ENCODE results near the gene MYO10. TPM values are rescaled to one million over a fixed set of nuclear protein-coding genes. Genes with fewer than 3 reads are reported as not detected.

The MYO10 gene
- total and polyA plus RNA-seq, 4 donors = 27.9 to 77.7 (median 41.8) TPM

GRCh38 chr5:16858151-16858550 is 77.9 kb downstream of the MYO10 start:
- H3K4me3 ChIP-seq (ENCODE audit: low read depth, low read length) = no peak overlapping the region
- no peak overlapping the region for H3K27ac ChIP-seq (ENCODE audit: low read depth, low read length)
- WGBS (ENCODE audit: insufficient coverage) = 80% methylated on average over 1 of the region's 6 CpGs

GRCh38 chr5:16857635-16858034 is 78.5 kb downstream of the MYO10 start:
- Histone ChIP-seq H3K9me3 (ENCODE audit: control insufficient read depth, insufficient read depth, low read length) (no peaks in the 10 kb centered on the region), H3K4me1 (ENCODE audit: control insufficient read depth, insufficient read depth, low read length) (no peaks in the 10 kb centered on the region), H3K36me3 (ENCODE audit: control insufficient read depth, insufficient read depth, low read length) (no peaks in the 10 kb centered on the region), H3K27me3 (ENCODE audit: control insufficient read depth, insufficient read depth, low read length) (no peaks in the 10 kb centered on the region), H3K4me3 (ENCODE audit: low read depth, low read length) (no peak overlapping the region), H3K27ac (ENCODE audit: low read depth, low read length) (no peak overlapping the region)
- 85% methylated on average over 3 of the region's 4 CpGs for WGBS (ENCODE audit: insufficient coverage)
- DNase-seq (ENCODE audit: low read depth in 4 of 6, low spot score in 6 of 6) = no peak

More at GRCh38 chr5:16858151-16858550, 77.9 kb downstream of the MYO10 start:
- no peaks in the 10 kb centered on the region for H3K4me1 ChIP-seq (ENCODE audit: control insufficient read depth, insufficient read depth, low read length)
- H3K36me3 ChIP-seq (ENCODE audit: control insufficient read depth, insufficient read depth, low read length) = no peaks in the 10 kb centered on the region
- no peaks in the 10 kb centered on the region for H3K9me3 ChIP-seq (ENCODE audit: control insufficient read depth, insufficient read depth, low read length)
- peak in 1 of 6 donors; percentile 23 for DNase-seq (ENCODE audit: low read depth in 4 of 6, low spot score in 6 of 6)
- no peaks in the 10 kb centered on the region for H3K27me3 ChIP-seq (ENCODE audit: control insufficient read depth, insufficient read depth, low read length)

- H3K9me3 ChIP-seq (ENCODE audit: control insufficient read depth, insufficient read depth, low read length) = no peaks in the 10 kb centered on the region
- no peak overlapping the region for H3K4me3 ChIP-seq (ENCODE audit: low read depth, low read length)
- H3K27ac ChIP-seq (ENCODE audit: low read depth, low read length) = no peak overlapping the region
- no peaks in the 10 kb centered on the region for H3K4me1 ChIP-seq (ENCODE audit: control insufficient read depth, insufficient read depth, low read length)
- no peaks in the 10 kb centered on the region for H3K36me3 ChIP-seq (ENCODE audit: control insufficient read depth, insufficient read depth, low read length)
- no peaks in the 10 kb centered on the region for H3K27me3 ChIP-seq (ENCODE audit: control insufficient read depth, insufficient read depth, low read length)
- DNase-seq (ENCODE audit: low read depth in 4 of 6, low spot score in 6 of 6) = no peak
- 76% methylated on average over 4 of the region's 5 CpGs for WGBS (ENCODE audit: insufficient coverage)
Observed at GRCh38 chr5:16856531-16856930, 79.6 kb downstream of the MYO10 start.

GRCh38 chr5:16855898-16856297 is 80.2 kb downstream of the MYO10 start:
- WGBS (ENCODE audit: insufficient coverage) = 56% methylated on average over 5 of the region's 10 CpGs
- H3K27ac ChIP-seq (ENCODE audit: low read depth, low read length) = no peak overlapping the region
- H3K4me3 ChIP-seq (ENCODE audit: low read depth, low read length) = no peak overlapping the region

GRCh38 chr5:16855485-16855884 is 80.6 kb downstream of the MYO10 start:
- H3K27ac ChIP-seq (ENCODE audit: low read depth, low read length) = no peak overlapping the region
- no peaks in the 10 kb centered on the region for H3K9me3 ChIP-seq (ENCODE audit: control insufficient read depth, insufficient read depth, low read length)
- WGBS (ENCODE audit: insufficient coverage) = 32% methylated on average over 5 of the region's 5 CpGs
- H3K36me3 ChIP-seq (ENCODE audit: control insufficient read depth, insufficient read depth, low read length) = no peaks in the 10 kb centered on the region
- DNase-seq (ENCODE audit: low read depth in 4 of 6, low spot score in 6 of 6) = peak in 4 of 6 donors; percentile 12 to 81 (median 42)
- H3K4me3 ChIP-seq (ENCODE audit: low read depth, low read length) = no peak overlapping the region
- no peaks in the 10 kb centered on the region for H3K4me1 ChIP-seq (ENCODE audit: control insufficient read depth, insufficient read depth, low read length)
- H3K27me3 ChIP-seq (ENCODE audit: control insufficient read depth, insufficient read depth, low read length) = no peaks in the 10 kb centered on the region

More at GRCh38 chr5:16855898-16856297, 80.2 kb downstream of the MYO10 start:
- Histone ChIP-seq H3K27me3 (ENCODE audit: control insufficient read depth, insufficient read depth, low read length) (no peaks in the 10 kb centered on the region), H3K36me3 (ENCODE audit: control insufficient read depth, insufficient read depth, low read length) (no peaks in the 10 kb centered on the region), H3K4me1 (ENCODE audit: control insufficient read depth, insufficient read depth, low read length) (no peaks in the 10 kb centered on the region), H3K9me3 (ENCODE audit: control insufficient read depth, insufficient read depth, low read length) (no peaks in the 10 kb centered on the region)
- no peak for DNase-seq (ENCODE audit: low read depth in 4 of 6, low spot score in 6 of 6)

GRCh38 chr5:16854351-16854750 is 81.7 kb downstream of the MYO10 start:
- Histone ChIP-seq H3K9me3 (ENCODE audit: control insufficient read depth, insufficient read depth, low read length) (no peaks in the 10 kb centered on the region), H3K36me3 (ENCODE audit: control insufficient read depth, insufficient read depth, low read length) (no peaks in the 10 kb centered on the region), H3K27me3 (ENCODE audit: control insufficient read depth, insufficient read depth, low read length) (no peaks in the 10 kb centered on the region), H3K27ac (ENCODE audit: low read depth, low read length) (no peak overlapping the region), H3K4me3 (ENCODE audit: low read depth, low read length) (no peak overlapping the region), H3K4me1 (ENCODE audit: control insufficient read depth, insufficient read depth, low read length) (no peaks in the 10 kb centered on the region)
- 94% methylated on average over 1 of the region's 2 CpGs for WGBS (ENCODE audit: insufficient coverage)
- DNase-seq (ENCODE audit: low read depth in 4 of 6, low spot score in 6 of 6) = no peak

- H3K4me3 ChIP-seq (ENCODE audit: low read depth, low read length) = no peak overlapping the region
- H3K9me3 ChIP-seq (ENCODE audit: control insufficient read depth, insufficient read depth, low read length) = no peaks in the 10 kb centered on the region
- no peak for DNase-seq (ENCODE audit: low read depth in 4 of 6, low spot score in 6 of 6)
- H3K36me3 ChIP-seq (ENCODE audit: control insufficient read depth, insufficient read depth, low read length) = no peaks in the 10 kb centered on the region
- 83% methylated on average over 2 of the region's 4 CpGs for WGBS (ENCODE audit: insufficient coverage)
- H3K27ac ChIP-seq (ENCODE audit: low read depth, low read length) = no peak overlapping the region
- no peaks in the 10 kb centered on the region for H3K4me1 ChIP-seq (ENCODE audit: control insufficient read depth, insufficient read depth, low read length)
- H3K27me3 ChIP-seq (ENCODE audit: control insufficient read depth, insufficient read depth, low read length) = no peaks in the 10 kb centered on the region
Observed at GRCh38 chr5:16853518-16853917, 82.6 kb downstream of the MYO10 start.

GRCh38 chr5:16852251-16853005 is 83.7 kb downstream of the MYO10 start:
- no peaks in the 10 kb centered on the region for H3K36me3 ChIP-seq (ENCODE audit: control insufficient read depth, insufficient read depth, low read length)
- H3K9me3 ChIP-seq (ENCODE audit: control insufficient read depth, insufficient read depth, low read length) = no peaks in the 10 kb centered on the region
- H3K27me3 ChIP-seq (ENCODE audit: control insufficient read depth, insufficient read depth, low read length) = no peaks in the 10 kb centered on the region
- DNase-seq (ENCODE audit: low read depth in 4 of 6, low spot score in 6 of 6) = no peak
- H3K4me1 ChIP-seq (ENCODE audit: control insufficient read depth, insufficient read depth, low read length) = no peaks in the 10 kb centered on the region
- no peak overlapping the region for H3K4me3 ChIP-seq (ENCODE audit: low read depth, low read length)
- H3K27ac ChIP-seq (ENCODE audit: low read depth, low read length) = no peak overlapping the region
- 56% methylated on average over 5 of the region's 7 CpGs for WGBS (ENCODE audit: insufficient coverage)

GRCh38 chr5:16849775-16850174 is 86.3 kb downstream of the MYO10 start:
- WGBS (ENCODE audit: insufficient coverage) = 20% methylated on average over 1 of the region's 4 CpGs
- Histone ChIP-seq H3K4me1 (ENCODE audit: control insufficient read depth, insufficient read depth, low read length) (no peaks in the 10 kb centered on the region), H3K27ac (ENCODE audit: low read depth, low read length) (no peak overlapping the region)

GRCh38 chr5:16849181-16849580 is 86.9 kb downstream of the MYO10 start:
- Histone ChIP-seq H3K27me3 (ENCODE audit: control insufficient read depth, insufficient read depth, low read length) (no peaks in the 10 kb centered on the region), H3K4me1 (ENCODE audit: control insufficient read depth, insufficient read depth, low read length) (no peaks in the 10 kb centered on the region), H3K9me3 (ENCODE audit: control insufficient read depth, insufficient read depth, low read length) (no peaks in the 10 kb centered on the region), H3K4me3 (ENCODE audit: low read depth, low read length) (no peak overlapping the region), H3K36me3 (ENCODE audit: control insufficient read depth, insufficient read depth, low read length) (no peaks in the 10 kb centered on the region), H3K27ac (ENCODE audit: low read depth, low read length) (no peak overlapping the region)
- WGBS (ENCODE audit: insufficient coverage) = no CpG with 5 or more reads among the region's 3 CpGs
- DNase-seq (ENCODE audit: low read depth in 4 of 6, low spot score in 6 of 6) = no peak

More at GRCh38 chr5:16849775-16850174, 86.3 kb downstream of the MYO10 start:
- peak in 2 of 6 donors; percentile 44 to 53 for DNase-seq (ENCODE audit: low read depth in 4 of 6, low spot score in 6 of 6)
- Histone ChIP-seq H3K36me3 (ENCODE audit: control insufficient read depth, insufficient read depth, low read length) (no peaks in the 10 kb centered on the region), H3K9me3 (ENCODE audit: control insufficient read depth, insufficient read depth, low read length) (no peaks in the 10 kb centered on the region), H3K27me3 (ENCODE audit: control insufficient read depth, insufficient read depth, low read length) (no peaks in the 10 kb centered on the region), H3K4me3 (ENCODE audit: low read depth, low read length) (no peak overlapping the region)

All from spinal cord (tissue), 10 donors.